Transverse colon (tissue), 4 donors: ENCODE data around the gene TNFRSF14.

Experiments
- EP300 ChIP-seq: sonication (generic); formaldehyde crosslinking; IDR thresholded peaks from one replicate; pipeline ENCODE4 v1.6.1; 2017; ENCODE audit warnings: antibody characterized with exemption, low read depth
- POLR2A ChIP-seq: fragments of 450-650 bp; IDR thresholded peaks from one replicate; pipeline ENCODE4 v1.6.1; 2016; ENCODE audit warnings: antibody characterized with exemption, mild to moderate bottlenecking, moderate library complexity
- POLR2AphosphoS5 ChIP-seq, 3 donors: sonication (generic); formaldehyde crosslinking; IDR thresholded peaks; one replicate each; pipeline ENCODE4 v1.6.1; 2016; ENCODE audit warnings: antibody characterized with exemption in 3 of 3
- TF ChIP-seq, protein P1 (sequence below), 5 experiments: fragments of 200-600 bp in 3 of 5; fragments of 450-650 bp in 2 of 5; sonication (generic) in 3 of 5; IDR thresholded peaks; 1 replicate in 2 of 5; 2 replicates in 3 of 5; pipeline ENCODE4 v1.5.1; 2016 to 2017; ENCODE audit warnings: antibody characterized with exemption in 5 of 5, inconsistent platforms in 3 of 5, mild to moderate bottlenecking in 2 of 5, moderate library complexity in 1 of 5

- TF ChIP-seq POLR2A: no peak
- TF ChIP-seq, protein P1, sequence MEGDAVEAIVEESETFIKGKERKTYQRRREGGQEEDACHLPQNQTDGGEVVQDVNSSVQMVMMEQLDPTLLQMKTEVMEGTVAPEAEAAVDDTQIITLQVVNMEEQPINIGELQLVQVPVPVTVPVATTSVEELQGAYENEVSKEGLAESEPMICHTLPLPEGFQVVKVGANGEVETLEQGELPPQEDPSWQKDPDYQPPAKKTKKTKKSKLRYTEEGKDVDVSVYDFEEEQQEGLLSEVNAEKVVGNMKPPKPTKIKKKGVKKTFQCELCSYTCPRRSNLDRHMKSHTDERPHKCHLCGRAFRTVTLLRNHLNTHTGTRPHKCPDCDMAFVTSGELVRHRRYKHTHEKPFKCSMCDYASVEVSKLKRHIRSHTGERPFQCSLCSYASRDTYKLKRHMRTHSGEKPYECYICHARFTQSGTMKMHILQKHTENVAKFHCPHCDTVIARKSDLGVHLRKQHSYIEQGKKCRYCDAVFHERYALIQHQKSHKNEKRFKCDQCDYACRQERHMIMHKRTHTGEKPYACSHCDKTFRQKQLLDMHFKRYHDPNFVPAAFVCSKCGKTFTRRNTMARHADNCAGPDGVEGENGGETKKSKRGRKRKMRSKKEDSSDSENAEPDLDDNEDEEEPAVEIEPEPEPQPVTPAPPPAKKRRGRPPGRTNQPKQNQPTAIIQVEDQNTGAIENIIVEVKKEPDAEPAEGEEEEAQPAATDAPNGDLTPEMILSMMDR (IDR thresholded peaks at IDR 0.05): no peak
- TF ChIP-seq EP300: no peak
- TF ChIP-seq POLR2AphosphoS5 (IDR thresholded peaks at IDR 0.05): no peak
Observed at GRCh38 chr1:2544093-2544874, 11.9 kb upstream of the TNFRSF14 start.
